GM19328 (cell line): ENCODE results near the gene SLCO3A1.
A peak's percentile ranks its signal among the peaks of the same experiment; 100 is the strongest.
"Not testable (repeated sequence)": the region's sequence is repeated elsewhere in the genome, so short reads cannot be mapped to it uniquely, and the experiment has no call there.

Source experiments
- ATAC-seq: cut with Tn5 transposase; IDR thresholded peaks from one replicate; pipeline ENCODE4 v1.9.1; 2021; ENCODE audit warnings: mild to moderate bottlenecking, moderate library complexity; ENCODE audit not compliant: unreplicated experiment

The SLCO3A1 gene

DNA sequence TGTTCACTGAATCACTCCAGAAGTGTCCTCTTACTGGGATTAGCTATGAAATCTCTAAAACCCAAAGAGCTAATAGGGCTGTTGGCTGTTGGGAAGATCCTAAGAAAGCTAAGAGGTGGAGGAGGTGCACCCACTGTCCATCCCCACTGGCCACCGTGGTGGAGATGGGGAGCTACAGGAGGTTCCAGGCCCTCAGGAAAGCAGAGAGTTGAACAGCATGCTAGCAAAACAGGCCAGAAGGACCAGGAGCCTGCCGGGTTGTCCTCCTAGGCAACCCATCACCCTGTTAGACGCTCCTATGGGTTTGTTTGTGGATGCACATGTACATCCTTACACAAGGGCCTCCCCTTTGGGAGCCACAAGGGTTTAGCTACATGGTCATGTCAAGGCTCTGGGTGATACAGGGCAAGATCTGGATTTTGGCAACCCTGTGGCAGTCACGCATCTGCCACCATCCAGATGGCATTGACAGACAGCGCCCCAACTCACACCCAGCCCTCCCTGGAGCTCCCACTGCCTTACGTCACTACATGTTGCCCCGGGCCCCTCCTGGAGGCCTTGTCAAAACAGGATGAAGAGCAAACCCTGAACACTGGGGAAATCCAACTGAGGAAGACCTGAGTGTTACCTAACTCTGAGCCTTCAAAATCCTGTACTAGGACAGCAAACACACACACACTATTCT is 208.1 kb downstream of the SLCO3A1 start:
- ATAC-seq = no peak

GRCh38 chr15:92062505-92062904 is 209.0 kb downstream of the SLCO3A1 start:
- no peak for ATAC-seq

DNA sequence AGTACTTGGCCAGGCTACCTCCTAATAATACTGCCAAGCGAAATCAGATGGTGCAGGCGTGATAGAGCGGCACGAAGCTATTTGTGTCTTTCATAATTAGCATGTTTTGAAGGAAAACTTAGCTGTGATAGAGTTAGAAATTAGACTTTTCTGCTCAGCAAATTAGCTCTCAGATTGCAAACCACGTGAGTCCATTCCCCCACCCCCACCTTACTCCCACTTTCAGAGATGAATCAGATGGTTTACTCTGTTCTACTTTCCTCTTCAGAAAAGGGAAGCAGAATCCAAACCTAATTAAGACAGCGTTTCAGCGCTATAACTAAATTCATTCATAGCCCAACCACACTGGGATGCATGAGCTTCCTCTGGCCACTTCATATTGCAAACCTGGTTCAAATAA is 214.6 kb downstream of the SLCO3A1 start:
- ATAC-seq = no peak

DNA sequence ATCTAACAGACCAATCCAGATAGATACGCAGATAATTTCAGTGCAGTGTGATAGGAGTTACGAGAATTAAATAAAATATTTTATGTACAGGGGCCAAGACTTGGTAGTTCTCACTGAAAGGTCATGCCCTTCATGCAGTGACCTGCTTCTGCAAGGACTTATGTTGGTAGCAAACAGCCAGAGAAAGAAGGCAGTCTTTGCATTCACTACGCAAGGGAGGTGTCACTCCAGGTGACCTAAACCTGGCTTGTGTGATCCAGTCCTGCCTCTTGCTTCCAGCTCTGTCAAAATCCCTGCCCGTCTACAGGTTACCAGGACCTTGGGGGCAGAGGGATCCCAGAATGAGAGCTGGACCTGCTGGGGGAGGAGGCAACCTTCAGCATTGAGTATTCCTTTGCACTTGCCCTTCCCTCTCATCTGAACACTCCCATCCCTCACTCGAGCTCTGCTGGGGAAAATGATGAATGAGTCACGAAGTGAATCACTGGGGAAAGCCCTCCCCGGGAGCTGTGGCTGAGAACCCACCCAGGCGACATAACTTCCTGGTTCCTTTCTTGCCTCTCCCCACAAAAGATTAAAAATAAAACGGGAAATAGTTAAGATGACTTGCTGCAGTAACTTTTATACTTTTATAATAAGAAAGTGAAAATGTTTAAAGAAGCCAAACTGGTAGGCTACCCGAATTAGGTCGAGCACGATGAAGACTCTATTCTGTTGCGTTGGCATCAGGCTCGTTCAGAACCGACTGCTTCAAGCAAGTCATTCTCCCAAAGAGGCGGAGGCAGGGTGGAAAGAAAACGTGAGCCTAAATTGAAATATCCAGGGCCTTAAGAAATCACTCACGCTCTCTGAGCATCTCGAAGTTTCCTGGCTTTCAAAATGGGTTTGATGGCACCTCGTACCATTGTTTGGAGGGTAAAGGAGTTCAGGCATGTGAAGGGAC is 216.1 kb downstream of the SLCO3A1 start:
- ATAC-seq = no peak

GRCh38 chr15:92070251-92070650 is 216.7 kb downstream of the SLCO3A1 start:
- not testable (repeated sequence) for ATAC-seq

DNA sequence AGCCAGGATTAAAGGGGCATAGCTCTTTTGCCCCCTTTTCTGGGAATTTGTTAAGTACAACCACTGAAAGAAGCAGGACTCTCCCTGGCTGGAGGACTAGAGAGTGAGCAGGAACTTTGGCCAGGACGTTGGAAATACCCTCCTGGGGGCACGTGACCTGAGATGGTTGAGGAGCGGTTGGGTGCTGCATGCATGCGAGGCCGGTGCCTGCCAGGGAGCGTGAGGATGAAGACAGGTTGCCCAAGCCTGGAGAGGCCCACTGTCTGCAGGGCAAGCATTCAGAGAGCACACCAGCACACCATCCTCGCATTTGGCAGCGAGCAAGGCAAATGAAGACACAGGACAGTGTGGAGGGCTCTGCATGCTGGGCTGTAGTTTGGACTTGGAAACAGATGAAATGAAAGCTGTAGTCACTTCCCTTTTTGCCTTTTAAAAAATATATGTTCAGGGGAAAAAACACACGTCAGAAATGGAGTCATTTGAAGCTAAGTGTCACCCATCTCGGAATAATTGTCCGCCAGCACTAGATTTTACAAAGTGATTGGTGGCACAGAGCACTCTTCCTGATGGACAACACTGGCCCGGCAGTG is 217.6 kb downstream of the SLCO3A1 start:
- ATAC-seq = no peak

GRCh38 chr15:92073044-92073785 is 219.7 kb downstream of the SLCO3A1 start:
- no peak for ATAC-seq

DNA sequence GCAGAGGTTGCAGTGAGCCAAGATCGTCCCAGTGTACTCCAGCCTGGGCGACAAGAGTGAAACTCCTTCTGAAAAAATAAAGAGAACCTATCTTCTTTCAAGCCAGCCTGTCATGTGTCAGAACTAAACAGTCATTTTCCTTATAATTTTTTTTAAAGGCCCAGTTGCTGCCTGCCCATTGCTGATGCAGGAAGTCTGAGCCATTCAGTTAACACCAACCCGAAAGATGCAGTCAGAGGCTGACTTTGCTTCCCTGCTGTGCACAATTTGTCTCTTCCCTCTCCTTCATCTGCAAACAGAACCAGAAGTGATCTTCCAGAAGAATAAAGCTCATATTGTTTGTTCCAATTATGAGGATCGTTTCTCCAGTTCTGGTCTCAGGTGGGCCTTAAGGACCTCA is 220.6 kb downstream of the SLCO3A1 start:
- no peak for ATAC-seq

DNA sequence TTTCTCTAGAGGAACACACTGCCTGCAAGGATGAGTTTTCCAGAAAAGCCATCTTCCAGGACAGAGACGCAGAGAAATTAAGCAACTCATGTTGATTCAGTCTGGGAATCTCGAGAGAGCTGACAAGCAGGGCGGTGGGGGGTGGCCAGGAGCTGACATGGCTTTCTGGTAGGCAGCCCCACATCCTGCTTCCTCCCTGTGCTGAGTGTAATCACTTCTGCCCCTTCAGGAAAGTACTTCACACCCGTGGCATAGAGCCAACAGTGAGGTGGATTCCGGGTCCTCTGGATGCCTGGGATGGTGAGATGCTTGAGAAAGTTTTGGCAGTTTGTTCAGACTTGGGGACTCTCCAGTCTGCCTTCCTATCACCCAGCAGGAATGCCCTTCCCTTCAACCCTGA is 221.1 kb downstream of the SLCO3A1 start:
- no peak for ATAC-seq

DNA sequence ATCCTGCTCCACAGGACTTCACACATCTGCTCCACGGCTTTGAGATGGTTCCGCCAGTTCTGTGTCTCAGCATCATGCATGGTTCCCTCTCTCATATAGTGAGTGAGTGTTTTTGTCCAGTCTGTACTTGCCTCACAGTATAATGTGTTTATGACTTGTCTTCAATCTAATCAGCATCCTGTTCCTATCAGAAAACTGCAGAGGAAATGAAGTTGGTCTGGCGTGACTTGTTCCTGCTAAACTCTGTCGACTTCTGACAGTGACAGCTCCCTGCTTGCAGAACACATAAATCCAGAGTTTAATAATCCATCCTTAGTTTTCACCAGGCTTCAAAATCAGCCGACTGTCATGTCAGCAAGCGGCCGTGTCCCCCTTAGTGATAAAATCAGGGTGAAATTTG is 222.3 kb downstream of the SLCO3A1 start:
- no peak for ATAC-seq

DNA sequence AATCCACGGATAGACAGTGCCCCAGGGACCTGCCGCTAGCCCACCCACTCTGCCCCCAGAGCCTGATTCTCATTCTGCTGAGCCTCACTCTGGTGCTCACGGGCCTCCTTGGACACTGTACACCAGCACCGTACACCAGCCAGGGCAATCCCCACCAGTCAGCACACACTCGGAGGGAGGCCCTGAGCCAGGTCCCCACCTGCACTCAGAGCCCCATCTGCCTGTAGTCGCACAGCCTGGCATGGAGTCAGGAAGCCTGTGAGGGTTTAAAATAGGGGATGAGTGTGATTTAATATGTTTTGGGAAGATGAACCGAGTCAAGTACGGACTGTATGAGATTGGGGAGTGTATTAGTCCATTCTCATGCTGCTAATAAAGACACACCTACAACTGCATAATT is 223.0 kb downstream of the SLCO3A1 start:
- ATAC-seq = no peak

- peak; percentile 52 for ATAC-seq
Measured at GRCh38 chr15:92077353-92078085, 224.0 kb downstream of the SLCO3A1 start.

DNA sequence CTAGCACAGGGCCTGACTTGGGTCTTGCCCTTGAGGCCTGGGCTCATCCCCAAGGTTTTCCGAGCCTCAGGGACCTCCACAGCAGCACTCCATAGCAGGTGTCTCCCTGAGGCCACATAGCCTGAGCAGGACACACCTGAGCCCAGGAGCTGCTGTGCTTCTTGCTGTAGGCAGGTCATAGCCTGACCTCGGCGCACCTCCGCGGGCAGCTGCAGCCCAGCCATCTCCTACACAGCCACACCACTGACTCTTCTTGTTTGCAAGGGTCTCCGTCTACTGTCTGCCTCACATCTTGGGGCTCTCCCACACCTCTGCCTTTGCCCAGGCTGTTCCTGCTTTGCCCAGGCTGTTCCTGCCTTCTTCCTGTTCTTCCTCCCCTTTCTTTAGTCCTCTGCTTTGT is 224.8 kb downstream of the SLCO3A1 start:
- no peak for ATAC-seq

GRCh38 chr15:92079047-92079446 is 225.5 kb downstream of the SLCO3A1 start:
- ATAC-seq = no peak

- ATAC-seq = no peak
Measured at GRCh38 chr15:92079647-92080255, 226.2 kb downstream of the SLCO3A1 start.

- ATAC-seq = no peak
Measured at GRCh38 chr15:92082006-92082843, 228.7 kb downstream of the SLCO3A1 start.

DNA sequence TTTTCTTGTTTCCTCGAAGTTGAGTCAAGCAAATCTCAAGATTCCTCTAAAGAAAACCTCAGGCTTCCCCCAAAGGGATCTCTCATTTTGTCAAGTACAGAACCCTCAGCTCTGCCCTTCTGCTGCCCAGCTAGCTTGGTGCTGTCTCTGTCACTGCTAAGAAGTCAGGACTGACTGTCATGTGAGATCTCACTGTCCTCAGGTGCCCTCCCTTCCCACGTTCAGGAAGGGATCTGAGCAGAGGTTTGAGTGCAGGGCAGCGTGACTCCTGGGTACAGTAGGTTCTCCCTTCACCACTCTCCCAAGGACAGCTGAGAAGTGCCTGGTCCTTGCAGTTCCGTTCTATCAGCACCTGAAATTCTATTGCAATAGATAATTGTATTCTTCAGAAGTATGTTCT is 229.7 kb downstream of the SLCO3A1 start:
- no peak for ATAC-seq

- ATAC-seq = no peak
Measured at GRCh38 chr15:92087211-92087610, 233.7 kb downstream of the SLCO3A1 start.

- no peak for ATAC-seq
Measured at GRCh38 chr15:92091155-92091734, 237.7 kb downstream of the SLCO3A1 start.
